Adrenal gland (tissue), 5 donors: Measurements from ENCODE around the gene ZNRF3.

ENCODE experiments used
- CTCF ChIP-seq, 6 experiments: fragments of 450-650 bp in 4 of 6; fragments of 200-600 bp in 2 of 6; sonication (generic) in 1 of 6; IDR thresholded peaks; 1 replicate in 5 of 6; 2 replicates in 1 of 6; pipeline versions ENCODE4 v1.5.1 to v1.8.0; 2016 to 2021; ENCODE audit warnings: antibody characterized with exemption in 6 of 6, mild to moderate bottlenecking in 2 of 6, moderate library complexity in 1 of 6
- POLR2A ChIP-seq, 2 donors: fragments of 450-650 bp; IDR thresholded peaks; one replicate each; pipeline ENCODE4 v1.6.1; 2017; ENCODE audit warnings: antibody characterized with exemption in 2 of 2, mild to moderate bottlenecking in 2 of 2, moderate library complexity in 1 of 2
- donor health status: DM: no; HTN: no; CAD: no.

GRCh38 chr22:28963362-28963761 is 80.0 kb downstream of the ZNRF3 start:
- no peak for TF ChIP-seq POLR2A (IDR thresholded peaks at IDR 0.05)
- no peak for TF ChIP-seq CTCF (IDR thresholded peaks at IDR 0.05)
